GM18907 (cell line): ENCODE data around the gene UCN2.
"Not testable (repeated sequence)": the region's sequence is repeated elsewhere in the genome, so short reads cannot be mapped to it uniquely, and the experiment has no call there.

Source experiments
- ATAC-seq: cut with Tn5 transposase; IDR thresholded peaks from one replicate; pipeline ENCODE4 v1.9.1; 2021; ENCODE audit warnings: mild to moderate bottlenecking, moderate library complexity; ENCODE audit not compliant: unreplicated experiment

The UCN2 gene

GRCh38 chr3:48543271-48543866 is 20.2 kb downstream of the UCN2 start:
- no peak for ATAC-seq

- ATAC-seq, result no peak
Observed at GRCh38 chr3:48538451-48538850, 25.1 kb downstream of the UCN2 start.

GRCh38 chr3:48536785-48537184 is 26.8 kb downstream of the UCN2 start:
- ATAC-seq, result no peak

GRCh38 chr3:48536116-48536515 is 27.5 kb downstream of the UCN2 start:
- ATAC-seq, result no peak

- no peak for ATAC-seq
Observed at GRCh38 chr3:48535578-48535977, 28.0 kb downstream of the UCN2 start.

- no peak for ATAC-seq
Observed at GRCh38 chr3:48532977-48533337, 30.6 kb downstream of the UCN2 start.

GRCh38 chr3:48532271-48532976 is 31.2 kb downstream of the UCN2 start:
- ATAC-seq, result no peak

GRCh38 chr3:48530701-48531100 is 32.9 kb downstream of the UCN2 start:
- ATAC-seq, result not testable (repeated sequence)

GRCh38 chr3:48528754-48529153 is 34.8 kb downstream of the UCN2 start:
- ATAC-seq, result no peak

GRCh38 chr3:48528048-48528447 is 35.5 kb downstream of the UCN2 start:
- no peak for ATAC-seq

- no peak for ATAC-seq
Observed at GRCh38 chr3:48524970-48525369, 38.6 kb downstream of the UCN2 start.

- no peak for ATAC-seq
Observed at GRCh38 chr3:48521635-48522034, 41.9 kb downstream of the UCN2 start.

GRCh38 chr3:48519277-48519643 is 44.3 kb downstream of the UCN2 start:
- no peak for ATAC-seq

- ATAC-seq, result no peak
Observed at GRCh38 chr3:48518638-48519276, 44.8 kb downstream of the UCN2 start.

- ATAC-seq, result no peak
Observed at GRCh38 chr3:48518069-48518468, 45.5 kb downstream of the UCN2 start.

GRCh38 chr3:48516571-48516970 is 47.0 kb downstream of the UCN2 start:
- ATAC-seq, result no peak

- no peak for ATAC-seq
Observed at GRCh38 chr3:48514431-48515227, 49.0 kb downstream of the UCN2 start.
